Smooth muscle cell (in vitro differentiated cells): ENCODE measurements around the gene GABRR3. TPM values are rescaled to one million over a fixed set of nuclear protein-coding genes. Genes with fewer than 3 reads are reported as not detected.

Source experiments
- DNase-seq: peaks from one replicate; lab custom pipeline; 2025; ENCODE audit not compliant: unreplicated experiment; lab: John Stamatoyannopoulos, UW
- H2AFZ ChIP-seq: fragments of 200-600 bp; sonication (generic); 2 replicates; pipeline ENCODE4 v1.6.0; 2016; ENCODE audit warnings: antibody characterized with exemption, low read depth, mild to moderate bottlenecking
- H3F3A ChIP-seq: fragments of 200-600 bp; sonication (generic); 2 replicates; pipeline ENCODE4 v1.6.0; 2017; ENCODE audit warnings: antibody characterized with exemption, low read depth
- H3K27ac ChIP-seq: fragments of 200-600 bp; sonication (generic); 2 replicates; pipeline ENCODE4 v1.5.1; 2016; ENCODE audit warnings: low read depth, mild to moderate bottlenecking
- H3K27me3 ChIP-seq: fragments of 200-600 bp; sonication (generic); 2 replicates; pipeline ENCODE4 v1.6.1; 2016; ENCODE audit warnings: low read depth, mild to moderate bottlenecking
- H3K36me3 ChIP-seq: fragments of 200-600 bp; sonication (generic); 2 replicates; pipeline ENCODE4 v1.5.1; 2016; ENCODE audit warnings: low read depth
- H3K4me1 ChIP-seq: fragments of 200-600 bp; sonication (generic); 2 replicates; pipeline ENCODE4 v1.5.1; 2016; ENCODE audit warnings: low read depth
- H3K4me2 ChIP-seq: fragments of 200-600 bp; sonication (generic); 2 replicates; pipeline ENCODE4 v1.6.0; 2016; ENCODE audit warnings: mild to moderate bottlenecking
- H3K4me3 ChIP-seq: fragments of 200-600 bp; sonication (generic); 2 replicates; pipeline ENCODE4 v1.5.1; 2016; ENCODE audit warnings: mild to moderate bottlenecking
- H3K79me2 ChIP-seq: fragments of 200-600 bp; sonication (generic); 2 replicates; pipeline ENCODE4 v1.6.0; 2016; ENCODE audit warnings: low read depth, mild to moderate bottlenecking
- H3K9ac ChIP-seq: fragments of 200-600 bp; sonication (generic); 2 replicates; pipeline ENCODE4 v1.6.0; 2016; ENCODE audit warnings: low read depth
- H3K9me3 ChIP-seq: fragments of 200-600 bp; sonication (generic); replicated peaks from 2 replicates; pipeline ENCODE4 v1.5.1; 2016; ENCODE audit warnings: low read depth
- H4K20me1 ChIP-seq: fragments of 200-600 bp; sonication (generic); 2 replicates; pipeline ENCODE4 v1.6.0; 2016; ENCODE audit warnings: low read depth
- CTCF ChIP-seq: fragments of 200-600 bp; sonication (generic); IDR thresholded peaks from 2 replicates; pipeline ENCODE4 v1.5.1; 2017; ENCODE audit warnings: borderline replicate concordance, mild to moderate bottlenecking, antibody characterized with exemption; ENCODE audit not compliant: insufficient read depth, poor library complexity, severe bottlenecking
- WGBS: methylation state at CpG from one replicate; pipeline ENCODE4 v1.1.7; 2016; ENCODE audit warnings: low lambda C conversion rate; 5-methylcytosine and 5-hydroxymethylcytosine counted together
- polyA plus RNA-seq: library from polyadenylated mRNA; unstranded; fragments of >200 nt; fragmentation: Nextera tagmentation; extraction: Ambion mirVana; gene quantifications from 2 replicates; pipeline ENCODE4 v1.2.1, GENCODE V29; 2016
- total RNA-seq: library from RNA; depleted of rRNA; stranded (reverse); fragments of >200 nt; gene quantifications from 2 replicates; pipeline ENCODE4 v1.2.3, GENCODE V29; 2014

Gene GABRR3
- total and polyA plus RNA-seq, 2 experiments from 2014 or later = not detected

- no peaks in the 10 kb centered on the region for H3F3A ChIP-seq
These were observed 13.5 kb upstream of the GABRR3 start for GRCh38 chr3:98048586-98048985.

GRCh38 chr3:98041350-98041749 is 6.2 kb upstream of the GABRR3 start:
- Histone ChIP-seq H3K79me2 (no peaks in the 10 kb centered on the region), H3K9me3 (no peaks in the 10 kb centered on the region), H3F3A (no peaks in the 10 kb centered on the region), H3K27ac (no peak overlapping the region), H3K4me2 (no peak overlapping the region), H2AFZ (no peak overlapping the region), H4K20me1 (no peaks in the 10 kb centered on the region), H3K27me3 (no peaks in the 10 kb centered on the region), H3K4me1 (no peaks in the 10 kb centered on the region), H3K36me3 (no peaks in the 10 kb centered on the region), H3K9ac (no peak overlapping the region), H3K4me3 (no peak overlapping the region)
- WGBS = 88% methylated on average over 1 of the region's 1 CpG
- no peak for TF ChIP-seq CTCF
- no peak for DNase-seq

More at GRCh38 chr3:98048586-98048985, 13.5 kb upstream of the GABRR3 start:
- H4K20me1 ChIP-seq = no peaks in the 10 kb centered on the region
- no peak overlapping the region for H2AFZ ChIP-seq
- H3K27ac ChIP-seq = no peak overlapping the region
- no peak overlapping the region for H3K9ac ChIP-seq
- H3K9me3 ChIP-seq = no peaks in the 10 kb centered on the region
- no peak for TF ChIP-seq CTCF
- no peak overlapping the region for H3K4me3 ChIP-seq
- no peaks in the 10 kb centered on the region for H3K79me2 ChIP-seq
- H3K36me3 ChIP-seq = no peaks in the 10 kb centered on the region
- no peak for DNase-seq
- no peak overlapping the region for H3K4me2 ChIP-seq
- no peaks in the 10 kb centered on the region for H3K27me3 ChIP-seq
- H3K4me1 ChIP-seq = no peaks in the 10 kb centered on the region
- 61% methylated on average over 1 of the region's 1 CpG for WGBS

GRCh38 chr3:98039322-98040024 is 4.4 kb upstream of the GABRR3 start:
- Histone ChIP-seq H3K36me3 (no peaks in the 10 kb centered on the region), H3K9me3 (no peaks in the 10 kb centered on the region), H3K4me2 (peak overlapping the region; percentile 84), H3K27ac (no peak overlapping the region), H3K4me1 (no peaks in the 10 kb centered on the region), H2AFZ (peak overlapping the region; percentile 78), H3F3A (no peaks in the 10 kb centered on the region), H3K79me2 (no peaks in the 10 kb centered on the region), H3K27me3 (no peaks in the 10 kb centered on the region), H3K4me3 (peak overlapping the region; percentile 52), H3K9ac (no peak overlapping the region), H4K20me1 (no peaks in the 10 kb centered on the region)
- TF ChIP-seq CTCF = peak; percentile 88
- DNase-seq = peak; percentile 38
- WGBS = 16% methylated on average over 13 of the region's 13 CpGs

- Histone ChIP-seq H4K20me1 (no peaks in the 10 kb centered on the region), H3K27ac (no peak overlapping the region), H2AFZ (peak overlapping the region; percentile 78), H3K4me1 (no peaks in the 10 kb centered on the region), H3K27me3 (no peaks in the 10 kb centered on the region), H3K9ac (no peak overlapping the region), H3K4me3 (no peak overlapping the region), H3K9me3 (no peaks in the 10 kb centered on the region), H3F3A (no peaks in the 10 kb centered on the region), H3K36me3 (no peaks in the 10 kb centered on the region), H3K4me2 (peak overlapping the region; percentile 84), H3K79me2 (no peaks in the 10 kb centered on the region)
- 88% methylated on average over 3 of the region's 3 CpGs for WGBS
- TF ChIP-seq CTCF = no peak
- no peak for DNase-seq
These were observed 3.8 kb upstream of the GABRR3 start for GRCh38 chr3:98038876-98039275.
